Ishikawa (cell line): ENCODE results near the gene WDTC1.

Experiments
- CEBPB ChIP-seq: IDR thresholded peaks from 2 replicates; pipeline ENCODE4 v1.6.1; 2012
- EGR1 ChIP-seq: IDR thresholded peaks from 2 replicates; pipeline ENCODE4 v1.6.1; 2012
- EP300 ChIP-seq: IDR thresholded peaks from 2 replicates; pipeline ENCODE4 v1.6.1; 2012; ENCODE audit warnings: borderline replicate concordance
- NFIC ChIP-seq: IDR thresholded peaks from 2 replicates; pipeline ENCODE4 v1.6.1; 2012
- RAD21 ChIP-seq: IDR thresholded peaks from 2 replicates; pipeline ENCODE4 v1.6.1; 2012; ENCODE audit warnings: low read depth
- REST ChIP-seq: IDR thresholded peaks from 2 replicates; pipeline ENCODE4 v1.6.1; 2012; ENCODE audit warnings: low read depth, mild to moderate bottlenecking
- TAF1 ChIP-seq: IDR thresholded peaks from 2 replicates; pipeline ENCODE4 v1.6.1; 2012; ENCODE audit warnings: low read depth, mild to moderate bottlenecking
- YY1 ChIP-seq: IDR thresholded peaks from 2 replicates; pipeline ENCODE4 v1.6.1; 2012; ENCODE audit warnings: low read depth
- TF ChIP-seq, protein P1 (sequence below): IDR thresholded peaks from 2 replicates; pipeline ENCODE4 v1.6.1; 2012
- TF ChIP-seq, protein P2 (sequence below): IDR thresholded peaks from 2 replicates; pipeline ENCODE4 v1.6.1; 2012

- TF ChIP-seq, protein P1, sequence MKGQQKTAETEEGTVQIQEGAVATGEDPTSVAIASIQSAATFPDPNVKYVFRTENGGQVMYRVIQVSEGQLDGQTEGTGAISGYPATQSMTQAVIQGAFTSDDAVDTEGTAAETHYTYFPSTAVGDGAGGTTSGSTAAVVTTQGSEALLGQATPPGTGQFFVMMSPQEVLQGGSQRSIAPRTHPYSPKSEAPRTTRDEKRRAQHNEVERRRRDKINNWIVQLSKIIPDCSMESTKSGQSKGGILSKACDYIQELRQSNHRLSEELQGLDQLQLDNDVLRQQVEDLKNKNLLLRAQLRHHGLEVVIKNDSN = no peak
- TF ChIP-seq EGR1 (no peak), REST (no peak), TAF1 (no peak), NFIC (no peak), YY1 (no peak), CEBPB (no peak), EP300 (no peak), RAD21 (no peak)
- TF ChIP-seq, protein P2, sequence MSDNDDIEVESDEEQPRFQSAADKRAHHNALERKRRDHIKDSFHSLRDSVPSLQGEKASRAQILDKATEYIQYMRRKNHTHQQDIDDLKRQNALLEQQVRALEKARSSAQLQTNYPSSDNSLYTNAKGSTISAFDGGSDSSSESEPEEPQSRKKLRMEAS = no peak
Observed at GRCh38 chr1:27327964-27328363, 93.5 kb downstream of the WDTC1 start.
